HG02852 (cell line): ENCODE results near the gene PCDHB11.
"Not testable (repeated sequence)": the region's sequence is repeated elsewhere in the genome, so short reads cannot be mapped to it uniquely, and the experiment has no call there.

Experiments
- ATAC-seq: cut with Tn5 transposase; IDR thresholded peaks from one replicate; pipeline ENCODE4 v1.9.1; 2021; ENCODE audit warnings: mild to moderate bottlenecking, moderate library complexity; ENCODE audit not compliant: unreplicated experiment

The PCDHB11 gene

GRCh38 chr5:141199359-141200235 lies at the start of gene PCDHB11:
PCDHB11 (plus strand) TSS chr5:141199627; CDS start chr5:141199775, 148 bp downstream.
- ATAC-seq = no peak

GRCh38 chr5:141149812-141150211 lies 49.6 kb upstream of the PCDHB11 start, which contains the start of gene PCDHB6:
PCDHB6 (plus strand) TSS chr5:141150057; CDS start chr5:141150258, 201 bp downstream.
- ATAC-seq = no peak

GRCh38 chr5:141150224-141150992 lies 49.0 kb upstream of the PCDHB11 start:
- no peak for ATAC-seq

- no peak for ATAC-seq
Measured at GRCh38 chr5:141150993-141151325, 48.5 kb upstream of the PCDHB11 start.

GRCh38 chr5:141151632-141152031 lies 47.8 kb upstream of the PCDHB11 start:
- not testable (repeated sequence) for ATAC-seq

- ATAC-seq = not testable (repeated sequence)
Measured at GRCh38 chr5:141152096-141152495, 47.3 kb upstream of the PCDHB11 start.

GRCh38 chr5:141155540-141156374 lies 43.7 kb upstream of the PCDHB11 start:
- no peak for ATAC-seq

- ATAC-seq = not testable (repeated sequence)
Measured at GRCh38 chr5:141157356-141157755, 42.1 kb upstream of the PCDHB11 start.

- not testable (repeated sequence) for ATAC-seq
Measured at GRCh38 chr5:141157901-141158300, 41.5 kb upstream of the PCDHB11 start.

- no peak for ATAC-seq
Measured at GRCh38 chr5:141172381-141173204, 26.8 kb upstream of the PCDHB11 start, which contains the start of gene PCDHB7. PCDHB7 (plus strand) TSS chr5:141172644; CDS start chr5:141172836, 192 bp downstream.

- ATAC-seq = not testable (repeated sequence)
Measured at GRCh38 chr5:141174291-141175104, 24.9 kb upstream of the PCDHB11 start.

GRCh38 chr5:141175933-141176332 lies 23.5 kb upstream of the PCDHB11 start:
- ATAC-seq = no peak

- ATAC-seq = not testable (repeated sequence)
Measured at GRCh38 chr5:141177577-141178191, 21.7 kb upstream of the PCDHB11 start, which contains the start of gene PCDHB8. PCDHB8 (plus strand) TSS chr5:141177790; CDS start chr5:141178035, 245 bp downstream.

- ATAC-seq = not testable (repeated sequence)
Measured at GRCh38 chr5:141179371-141179770, 20.1 kb upstream of the PCDHB11 start.

GRCh38 chr5:141179876-141180275 lies 19.6 kb upstream of the PCDHB11 start:
- not testable (repeated sequence) for ATAC-seq

- ATAC-seq = no peak
Measured at GRCh38 chr5:141180313-141180712, 19.1 kb upstream of the PCDHB11 start.

GRCh38 chr5:141182248-141182647 lies 17.2 kb upstream of the PCDHB11 start, which contains the start of gene PCDHB16:
PCDHB16 (plus strand) TSS chr5:141182387; CDS start chr5:141182560, 173 bp downstream.
- ATAC-seq = no peak
